ENCODE measurements around the gene USP20.

GRCh38 chr9:129860653-129861446, 25.6 kb downstream of the USP20 start:
- TF ChIP-seq ZNF274 (IDR thresholded peaks at IDR 0.05; ENCODE audit: low read depth, low read length) (no peak), EZH2 (IDR thresholded peaks at IDR 0.05) (no peak), CTCF (IDR thresholded peaks at IDR 0.05 in 2 of 3, conservative IDR thresholded peaks at IDR 0.05 in 1 of 3; ENCODE audit: borderline replicate concordance in 1 of 3, insufficient read depth in 1 of 3, low read depth in 2 of 3, low read length in 2 of 3) (no peak), TCF7L2 (IDR thresholded peaks at IDR 0.05; ENCODE audit: borderline replicate concordance, extremely low read depth, insufficient read depth, insufficient read length) (no peak), EZH2phosphoT487 (IDR thresholded peaks at IDR 0.05; ENCODE audit: borderline replicate concordance) (no peak)

All from HCT116 (cell line).